Left colon (tissue), 2 donors: ENCODE data around the gene SEPHS2. TPM values are rescaled to one million over a fixed set of nuclear protein-coding genes. Genes with fewer than 3 reads are reported as not detected.

Experiments
- ATAC-seq: fragments of 200-7000 bp; cut with Tn5 transposase; one replicate; pipeline ENCODE4 v1.9.1; 2020; ENCODE audit warnings: mild to moderate bottlenecking, moderate library complexity
- DNase-seq, 2 donors: peaks; one replicate each; pipeline ENCODE4 v3.0.0-alpha.2; 2020
- intact Hi-C, 2 donors: fragments of 100-400 bp; cut with DNase I in 1 of 2; cut with micrococcal nuclease in 1 of 2; formaldehyde crosslinking; loops; one replicate each; pipeline versions ENCODE4 v1.11.2 to v1.14.0; 2022; cut with DNase I, micrococcal nuclease
- total RNA-seq, 2 donors: library from RNA; stranded (reverse); fragmentation: NEBNext Ultra II Directional; extraction: Animal tissue kit (Norgen Biotek cat#: 25700); gene quantifications; one replicate each; pipeline ENCODE4 v1.2.1, GENCODE V29; 2021
- donor health status: DM: no; HTN: no; CAD: no.
- donor health status: DM: yes; HTN: yes; CAD: no.

The SEPHS2 gene
- total RNA-seq, 2 donors from 2014 or later: 157 to 183 TPM

- ATAC-seq: no peak
- intact Hi-C loops: loop anchor here in 1 of 2 donors (10.0 kb wide), 1 partner anchor 90 kb away; the partner anchor contains the start of gene ZNF747
- no peak for DNase-seq
These were observed 1.2 kb downstream of the SEPHS2 start for GRCh38 chr16:30444231-30445148.

GRCh38 chr16:30443631-30444030, 2.0 kb downstream of the SEPHS2 start:
- no peak for DNase-seq
- intact Hi-C loops: loop anchor here in 1 of 2 donors (10.0 kb wide), 1 partner anchor 91 kb away; the partner anchor contains the start of gene ZNF747
- no peak for ATAC-seq

- intact Hi-C loops: loop anchor here in 1 of 2 donors (10.0 kb wide), 1 partner anchor 95 kb away; the partner anchor contains the start of gene ZNF747
- DNase-seq: no peak
- ATAC-seq: peak; percentile 17
These were observed 5.8 kb downstream of the SEPHS2 start for GRCh38 chr16:30439720-30440348.

- ATAC-seq (no peak), DNase-seq (no peak)
- intact Hi-C loops: no loop called here
These were observed 6.8 kb downstream of the SEPHS2 start for GRCh38 chr16:30438835-30439234.

GRCh38 chr16:30437511-30438046, 8.1 kb downstream of the SEPHS2 start:
- DNase-seq (no peak), ATAC-seq (peak; percentile 70)
- intact Hi-C loops: no loop called here

- no peak for ATAC-seq
- intact Hi-C loops: loop anchor here in 1 of 2 donors (5.0 kb wide), 1 partner anchor 192 kb away; no protein-coding TSS in a partner anchor
- no peak for DNase-seq
These were observed 10.8 kb downstream of the SEPHS2 start for GRCh38 chr16:30434852-30435251.

- ATAC-seq (peak; percentile 9), DNase-seq (peak in 1 of 2 donors; percentile 58)
- intact Hi-C loops: loop anchor here in 1 of 2 donors (5.0 kb wide), 1 partner anchor 197 kb away; no protein-coding TSS in a partner anchor
These were observed 15.2 kb downstream of the SEPHS2 start for GRCh38 chr16:30430428-30430970.

GRCh38 chr16:30429678-30430427, 15.8 kb downstream of the SEPHS2 start, which contains the start of gene DCTPP1:
Gene DCTPP1 (minus strand): TSS chr16:30430030. CDS start chr16:30429980, 50 bp downstream.
- intact Hi-C loops: loop anchor here (5.0 to 10.0 kb wide), 2 partner anchors 175 to 197 kb away; no protein-coding TSS in a partner anchor
- DNase-seq: peak; percentile 98
- peak; percentile 92 for ATAC-seq

GRCh38 chr16:30429418-30429677, 16.3 kb downstream of the SEPHS2 start:
- DNase-seq (no peak), ATAC-seq (peak; percentile 49)
- intact Hi-C loops: loop anchor here in 1 of 2 donors (10.0 kb wide), 1 partner anchor 175 kb away; no protein-coding TSS in a partner anchor

- ATAC-seq (no peak), DNase-seq (no peak)
- intact Hi-C loops: loop anchor here in 1 of 2 donors (10.0 kb wide), 1 partner anchor 177 kb away; no protein-coding TSS in a partner anchor
These were observed 17.6 kb downstream of the SEPHS2 start for GRCh38 chr16:30428055-30428454.

GRCh38 chr16:30421010-30421409, 24.7 kb downstream of the SEPHS2 start:
- ATAC-seq (no peak), DNase-seq (no peak)
- intact Hi-C loops: loop anchor here in 1 of 2 donors (10.0 kb wide), 1 partner anchor 184 kb away; no protein-coding TSS in a partner anchor

GRCh38 chr16:30418350-30419181, 27.1 kb downstream of the SEPHS2 start:
- peak in 1 of 2 donors; percentile 33 for DNase-seq
- peak; percentile 18 for ATAC-seq
- intact Hi-C loops: no loop called here

- ATAC-seq: peak; percentile 91
These were observed 27.9 kb downstream of the SEPHS2 start for GRCh38 chr16:30417529-30418349.

GRCh38 chr16:30416624-30417528, 28.8 kb downstream of the SEPHS2 start:
- no peak for DNase-seq
- intact Hi-C loops: no loop called here
- no peak for ATAC-seq

More at GRCh38 chr16:30417529-30418349, 27.9 kb downstream of the SEPHS2 start:
- peak; percentile 85 to 90 for DNase-seq
- intact Hi-C loops: no loop called here

- no peak for ATAC-seq
- intact Hi-C loops: no loop called here
- no peak for DNase-seq
These were observed 29.5 kb downstream of the SEPHS2 start for GRCh38 chr16:30416047-30416603.
